HL-60/S4 (cell line): Measurements from ENCODE around the gene PCYT2.

Experiments
- in situ Hi-C: fragments of 300-500 bp; cut with MboI; formaldehyde crosslinking; loops from 2 replicates; pipeline ENCODE4 v1.14.3; 2022; ENCODE audit warnings: low sequenced_read_pairs

The PCYT2 gene

GRCh38 chr17:81902023-81902652, 9.1 kb downstream of the PCYT2 start, which contains the start of gene NPB:
TSS of gene NPB (plus strand) at chr17:81902238. CDS start at chr17:81902278, 40 bp downstream.
- in situ Hi-C loops, result no loop called here

DNA sequence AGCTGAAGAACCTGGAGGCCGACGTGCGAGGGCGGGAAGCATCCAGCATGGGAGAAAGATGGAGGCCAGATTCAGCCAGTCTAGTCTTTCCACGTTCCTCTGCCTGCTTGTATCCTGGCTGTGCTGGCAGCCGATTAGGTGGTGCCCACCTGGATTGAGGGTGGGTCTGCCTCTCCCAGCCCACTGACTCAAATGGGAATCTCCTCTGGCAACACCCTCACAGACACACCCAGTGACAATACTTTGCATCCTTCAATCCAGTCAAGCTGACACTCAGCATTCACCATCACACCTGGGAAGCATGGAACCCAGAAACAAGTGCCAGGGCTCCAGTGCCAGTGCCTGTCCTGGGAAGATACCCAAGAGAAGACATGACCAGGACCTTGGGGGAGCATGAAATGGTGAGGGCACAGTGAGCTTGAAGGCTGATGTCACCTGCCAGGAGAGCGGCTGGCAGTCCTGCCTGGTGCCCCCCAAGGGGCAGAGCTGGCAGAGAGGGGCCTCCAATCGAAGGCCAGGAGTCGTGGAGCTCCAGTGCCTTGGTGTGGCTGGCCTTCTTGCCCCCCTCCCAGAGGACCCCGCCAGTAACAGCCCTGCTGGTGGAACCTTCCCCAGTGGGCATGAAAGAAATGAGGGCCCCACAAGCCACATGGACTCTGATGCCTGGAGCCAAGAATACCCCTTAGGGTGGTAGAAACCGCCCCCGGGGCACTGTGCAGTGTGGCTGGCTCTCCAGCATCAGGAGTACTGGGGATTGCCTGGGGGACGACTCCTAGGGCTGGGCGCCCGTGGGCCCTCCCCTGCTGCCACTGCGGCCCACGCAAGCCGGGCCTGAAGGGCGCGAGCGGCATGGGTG, 9.8 kb downstream of the PCYT2 start:
- in situ Hi-C loops, result no loop called here

GRCh38 chr17:81900181-81900820, 10.9 kb downstream of the PCYT2 start:
- in situ Hi-C loops, result no loop called here

- in situ Hi-C loops, result no loop called here
These were observed 11.6 kb downstream of the PCYT2 start for GRCh38 chr17:81899514-81900166.

DNA sequence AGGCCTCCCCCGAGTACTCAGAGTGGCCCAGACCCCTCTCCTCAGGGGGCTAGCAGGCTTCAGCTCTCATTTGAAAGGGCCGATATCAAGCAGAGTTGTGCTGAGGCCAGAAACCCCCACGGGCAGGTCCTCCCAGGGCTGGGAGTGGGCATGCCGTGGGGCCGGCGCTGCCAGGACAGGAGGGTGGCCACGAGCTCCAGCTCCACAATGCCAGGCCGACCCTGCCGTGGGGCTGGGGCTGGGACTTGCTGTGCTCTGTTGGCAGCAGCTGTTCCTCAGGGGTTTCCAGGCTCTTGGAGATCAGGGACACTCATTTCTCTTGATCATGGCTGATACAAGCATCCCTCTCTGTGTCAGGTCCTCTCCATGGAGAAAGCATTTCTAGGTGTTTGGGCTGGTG, 12.3 kb downstream of the PCYT2 start:
- in situ Hi-C loops, result no loop called here

DNA sequence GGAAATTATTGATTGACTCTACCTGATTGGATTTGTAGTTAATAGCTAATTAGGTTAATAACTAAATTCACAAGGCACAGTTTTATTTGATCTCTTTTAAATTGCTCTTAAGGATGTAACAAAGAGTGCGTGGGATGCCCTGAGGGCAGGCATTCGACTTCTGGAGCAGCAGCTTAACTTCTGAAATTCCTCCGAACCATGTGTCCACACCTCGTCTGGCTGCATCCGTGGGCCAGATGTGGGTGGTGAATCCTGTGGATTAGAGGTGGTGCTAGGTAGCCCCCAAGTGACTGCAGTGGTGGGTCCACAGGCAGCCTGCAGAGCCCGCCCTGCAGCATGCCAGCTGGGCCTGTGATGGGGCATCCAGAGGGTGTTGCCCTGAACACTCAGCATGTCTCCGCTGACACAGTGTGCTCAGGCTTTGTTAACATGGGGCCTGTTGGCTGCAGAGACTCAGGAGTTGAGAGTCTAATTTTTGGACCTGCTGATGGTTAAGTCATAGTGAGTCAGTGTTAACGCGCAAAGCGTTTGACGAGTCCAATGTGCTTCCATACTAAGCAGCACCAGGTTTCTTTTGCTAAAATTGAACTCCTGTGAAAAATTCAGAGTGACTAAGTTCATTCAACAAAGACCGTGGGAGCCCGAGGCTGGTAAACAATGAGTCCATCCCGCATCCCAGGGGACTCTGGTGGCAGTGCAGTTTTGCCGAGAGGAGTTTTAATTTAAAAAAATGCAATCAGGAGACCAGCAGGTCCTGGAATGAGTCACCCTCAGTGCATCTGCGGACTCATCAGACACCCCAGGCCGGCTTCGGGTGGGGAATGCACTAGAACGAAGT, 13.0 kb downstream of the PCYT2 start:
- in situ Hi-C loops, result no loop called here

DNA sequence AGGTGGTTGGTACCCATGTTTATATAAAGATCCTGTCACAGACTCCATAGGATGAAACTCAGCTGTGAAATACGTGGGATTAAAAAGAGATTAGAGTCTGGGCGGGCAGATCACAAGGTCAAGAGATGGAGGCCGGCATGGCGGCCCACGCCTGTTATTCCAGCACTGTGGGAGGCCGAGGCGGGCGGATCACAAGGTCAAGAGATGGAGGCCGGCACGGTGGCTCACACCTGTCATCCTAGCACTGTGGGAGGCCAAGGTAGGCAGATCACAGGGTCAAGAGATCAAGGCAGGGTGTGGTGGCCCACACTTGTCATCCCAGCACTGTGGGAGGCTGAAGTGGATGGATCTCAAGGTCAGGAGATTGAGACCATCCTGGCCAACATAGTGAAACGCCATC, 15.8 kb downstream of the PCYT2 start:
- in situ Hi-C loops, result no loop called here

- in situ Hi-C loops, result no loop called here
These were observed 20.0 kb downstream of the PCYT2 start for GRCh38 chr17:81891303-81891552.

- in situ Hi-C loops, result no loop called here
These were observed 20.5 kb downstream of the PCYT2 start for GRCh38 chr17:81890447-81891302.

DNA sequence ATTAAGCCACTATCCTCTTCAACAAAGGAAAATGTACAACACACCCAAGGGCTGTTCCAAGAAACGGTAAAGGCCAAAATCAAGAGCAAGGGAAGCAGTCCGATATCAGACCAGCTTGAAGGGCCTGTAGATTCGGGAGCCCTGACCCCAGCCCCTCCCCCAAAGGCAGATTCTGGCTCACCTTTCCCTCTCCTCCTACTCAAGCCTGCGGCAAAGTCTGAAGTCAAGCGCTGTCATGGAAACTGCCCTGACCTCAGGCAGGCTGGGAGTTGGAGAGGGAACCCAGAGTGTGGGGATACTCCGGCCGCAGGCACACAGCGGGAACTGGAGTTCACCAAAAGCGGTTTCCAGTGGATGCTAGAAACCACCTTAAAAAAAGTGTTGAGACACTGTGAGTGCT, 21.6 kb downstream of the PCYT2 start:
- in situ Hi-C loops, result no loop called here

DNA sequence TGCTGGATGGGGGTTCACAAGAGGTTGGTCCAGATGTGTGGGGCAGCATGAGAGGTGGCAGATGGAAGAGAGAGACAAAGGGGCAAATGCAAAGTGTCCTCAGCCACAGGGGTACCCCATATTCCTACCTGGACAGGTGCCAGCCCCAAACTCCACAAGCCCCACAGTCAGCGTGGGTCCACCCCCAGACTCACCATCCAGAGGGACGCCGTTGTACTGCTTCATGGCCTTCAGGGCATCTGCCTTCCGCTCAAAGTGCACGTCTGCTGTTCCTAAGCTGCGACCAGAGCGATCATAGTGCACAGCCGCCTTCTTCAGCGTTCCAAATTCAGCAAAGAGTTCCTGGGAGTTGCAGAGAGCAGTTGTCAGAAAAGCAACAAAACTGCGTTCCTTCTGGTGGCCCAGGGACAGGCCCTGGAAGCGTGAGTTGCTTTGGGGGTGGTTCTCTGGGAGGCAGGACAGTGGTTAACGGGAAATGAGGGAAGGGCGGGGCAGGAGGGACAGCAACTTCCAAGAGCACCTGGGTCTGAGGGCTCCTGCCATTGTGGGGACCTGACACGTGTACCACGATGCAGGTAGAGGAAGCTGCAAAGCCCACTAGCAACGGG, 22.1 kb downstream of the PCYT2 start:
- in situ Hi-C loops, result no loop called here

- in situ Hi-C loops, result no loop called here
These were observed 22.9 kb downstream of the PCYT2 start for GRCh38 chr17:81888105-81888987.

DNA sequence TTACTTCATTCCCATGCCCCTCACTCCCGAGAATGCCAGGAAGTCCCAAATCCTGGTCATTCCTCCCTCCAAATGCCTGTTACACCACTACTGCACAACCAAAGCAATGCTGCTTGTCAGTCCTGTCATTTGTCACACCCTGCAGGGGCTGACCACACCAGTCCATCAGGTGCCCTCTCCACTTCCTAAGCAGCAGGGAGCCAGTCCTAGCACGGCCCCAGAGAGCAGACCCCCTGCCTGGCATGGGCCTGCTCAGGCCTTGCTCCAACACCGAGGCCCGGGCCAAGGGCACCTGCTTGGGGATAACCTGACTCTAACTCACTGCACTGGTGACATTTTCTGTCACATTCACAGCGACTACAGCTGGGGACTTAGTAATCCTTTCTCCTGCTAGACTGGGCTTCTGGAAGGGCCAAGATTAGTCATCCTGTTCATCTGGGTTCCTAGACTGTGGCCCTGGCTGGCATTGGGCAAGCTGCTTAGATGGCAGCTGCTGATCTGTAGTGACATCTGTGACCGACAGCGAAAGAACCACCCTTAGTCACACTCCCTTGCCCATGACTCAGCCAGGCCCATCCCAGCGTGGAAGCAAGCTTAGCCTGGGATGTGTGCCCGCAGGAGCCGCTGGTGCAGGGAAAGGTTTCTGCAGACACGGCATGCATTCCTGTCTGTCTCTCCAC, 25.2 kb downstream of the PCYT2 start:
- in situ Hi-C loops, result no loop called here

DNA sequence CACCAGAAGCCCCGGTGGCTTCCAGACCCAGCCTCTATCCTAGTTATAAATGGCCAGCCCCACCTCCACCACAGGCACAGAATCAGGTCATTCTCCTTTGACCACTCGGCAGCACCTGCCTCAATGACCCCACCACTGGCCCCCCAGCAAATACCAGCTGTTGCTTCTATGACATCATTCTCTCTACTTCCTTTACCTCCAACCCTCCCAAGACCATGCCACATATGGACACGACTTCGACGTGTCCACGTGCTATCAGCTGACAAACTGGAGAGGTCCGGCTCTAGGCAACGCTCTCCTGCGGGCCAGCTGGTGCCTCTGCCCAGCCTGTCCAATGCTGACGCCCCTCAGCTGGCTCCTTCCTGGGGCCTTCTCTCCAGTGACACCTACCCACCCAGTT, 25.7 kb downstream of the PCYT2 start:
- in situ Hi-C loops, result no loop called here

DNA sequence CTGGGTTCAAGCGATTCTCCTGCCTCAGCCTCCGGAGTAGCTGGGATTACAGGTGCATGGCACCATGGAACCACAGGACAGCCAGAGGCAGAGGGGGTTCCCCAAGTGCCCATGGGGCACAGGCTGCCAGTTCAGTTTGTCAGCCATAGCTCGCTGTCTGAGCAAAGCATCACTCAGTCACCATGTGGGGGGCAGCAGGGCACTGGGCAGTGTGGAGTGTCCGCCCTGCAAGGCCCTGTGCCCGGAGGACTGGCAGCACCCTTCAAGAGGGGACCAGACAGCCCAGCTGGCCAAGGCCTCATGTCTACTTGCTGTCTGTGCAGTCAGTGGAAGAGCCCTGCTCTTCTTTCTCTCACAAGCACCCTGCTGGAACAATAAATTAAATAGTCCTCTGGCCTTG, 26.2 kb downstream of the PCYT2 start:
- in situ Hi-C loops, result no loop called here

GRCh38 chr17:81884520-81884919, 26.7 kb downstream of the PCYT2 start:
- in situ Hi-C loops, result no loop called here

GRCh38 chr17:81879121-81879520, 32.1 kb downstream of the PCYT2 start:
- in situ Hi-C loops, result no loop called here

DNA sequence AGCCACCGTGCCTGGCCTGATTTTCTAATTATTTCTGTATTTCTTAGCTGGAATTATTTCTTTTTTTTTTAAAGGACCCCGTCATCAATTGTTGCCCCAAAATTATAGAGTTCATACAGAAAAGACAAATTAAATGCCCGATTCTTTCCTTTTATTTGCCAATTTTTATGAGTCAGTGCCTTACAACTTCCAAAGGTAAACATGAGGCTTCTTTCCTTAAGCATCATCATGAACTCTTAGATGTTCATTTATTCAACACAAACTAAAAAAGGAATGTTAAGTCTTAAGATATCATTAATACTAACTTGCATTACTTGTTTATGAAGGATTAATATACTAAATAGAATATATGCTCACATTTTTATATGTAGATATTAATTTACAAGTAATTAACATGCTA, 32.9 kb downstream of the PCYT2 start:
- in situ Hi-C loops, result no loop called here
